GM12878 (cell line): ENCODE results near the gene ARMC10. TPM values are rescaled to one million over a fixed set of nuclear protein-coding genes. Genes with fewer than 3 reads are reported as not detected.
"Not testable (repeated sequence)": the region's sequence is repeated elsewhere in the genome, so short reads cannot be mapped to it uniquely, and the experiment has no call there.

Experiments
- ATAC-seq: fragments of 200-7000 bp; cut with Tn5 transposase; 3 replicates; pipeline ENCODE4 v1.9.1; 2020; ENCODE audit warnings: mild to moderate bottlenecking, moderate library complexity
- BruUV-seq: library from RNA; stranded (reverse); fragments of 400-500 nt; replicated peaks from 2 replicates; lab custom pipeline; 2021; lab: Mats Ljungman, UMichigan
- CTCF ChIA-PET: fragments of 300-600 bp; sonication (Branson Sonifier 250); formaldehyde crosslinking; extraction: SDS; loops from one replicate; lab custom pipeline; 2021; ENCODE audit warnings: inconsistent platforms; lab: Yijun Ruan, JAX
- POLR2A ChIA-PET: fragments of 350-600 bp; formaldehyde crosslinking; extraction: SDS; loops from one replicate; lab custom pipeline; 2021; ENCODE audit warnings: inconsistent platforms; lab: Charles Lee
- RAD21 ChIA-PET: fragments of 300-600 bp; sonication (Branson Sonifier 250); formaldehyde crosslinking; loops from one replicate; lab custom pipeline; 2023; ENCODE audit warnings: antibody characterized with exemption; ENCODE audit not compliant: unreplicated experiment; lab: Charles Lee
- SMC1A ChIA-PET: fragments of 300-600 bp; sonication (Branson Sonifier 250); formaldehyde crosslinking; loops from one replicate; lab custom pipeline; 2023; ENCODE audit not compliant: unreplicated experiment, uncharacterized antibody; lab: Charles Lee
- DNase-seq: peaks from one replicate; pipeline ENCODE4 v3.0.0-alpha.2; 2011; ENCODE audit warnings: low read depth, low spot score
- FAIRE-seq: peaks from 3 replicates; lab custom pipeline; 2011; peaks lifted over from hg19 to GRCh38; lab: Jason Lieb, UNC
- H2AFZ ChIP-seq: 2 replicates; pipeline ENCODE4 v1.6.0; 2011; ENCODE audit warnings: low read depth, low read length, control low read depth; ENCODE audit not compliant: control insufficient read depth
- H3K27ac ChIP-seq: 2 replicates; pipeline ENCODE4 v1.5.1; 2011; ENCODE audit warnings: control low read depth; ENCODE audit not compliant: control insufficient read depth, insufficient read depth
- H3K27me3 ChIP-seq, 2 experiments: replicated peaks in 1 of 2; 2 replicates each; pipeline versions ENCODE4 v1.6.0 to v1.6.1; 2011; ENCODE audit warnings: low read length in 1 of 2; ENCODE audit not compliant: control insufficient read depth in 2 of 2, insufficient read depth in 2 of 2
- H3K36me3 ChIP-seq, 2 experiments: 2 replicates each; pipeline ENCODE4 v1.5.1; 2011; ENCODE audit warnings: low read length in 1 of 2; ENCODE audit not compliant: control insufficient read depth in 2 of 2, insufficient read depth in 2 of 2
- H3K4me1 ChIP-seq: 2 replicates; pipeline ENCODE4 v1.6.1; 2011; ENCODE audit warnings: mild to moderate bottlenecking, low read length, moderate library complexity, mixed read lengths; ENCODE audit not compliant: control insufficient read depth, insufficient read depth
- H3K4me2 ChIP-seq: 2 replicates; pipeline ENCODE4 v1.6.0; 2011; ENCODE audit warnings: control low read depth; ENCODE audit not compliant: control insufficient read depth, insufficient read depth
- H3K4me3 ChIP-seq: fragments of 200-600 bp; sonication (generic); 2 replicates; pipeline ENCODE4 v1.5.1; 2016
- H3K79me2 ChIP-seq: 2 replicates; pipeline ENCODE4 v1.6.0; 2011; ENCODE audit warnings: low read length; ENCODE audit not compliant: control insufficient read depth, insufficient read depth
- H3K9ac ChIP-seq: 2 replicates; pipeline ENCODE4 v1.8.0; 2011; ENCODE audit warnings: low read length, control low read depth, mixed read lengths; ENCODE audit not compliant: control insufficient read depth, insufficient read depth
- H3K9me3 ChIP-seq: replicated peaks from 3 replicates; pipeline ENCODE4 v1.5.1; 2011; ENCODE audit warnings: mild to moderate bottlenecking, low read length; ENCODE audit not compliant: control insufficient read depth, insufficient read depth
- H4K20me1 ChIP-seq: 2 replicates; pipeline ENCODE4 v1.6.0; 2011; ENCODE audit not compliant: control insufficient read depth, insufficient read depth
- NFIC ChIP-seq: IDR thresholded peaks from 2 replicates; pipeline ENCODE4 v1.6.1; 2012; ENCODE audit warnings: low read depth, mild to moderate bottlenecking, inconsistent platforms, low read length, moderate library complexity
- RFX5 ChIP-seq: IDR thresholded peaks from 2 replicates; pipeline ENCODE4 v1.6.1; 2011; ENCODE audit warnings: low read depth, low read length, improper control_type of control experiment
- ZNF274 ChIP-seq: IDR thresholded peaks from one replicate; pipeline ENCODE4 v1.8.0; 2011; ENCODE audit not compliant: insufficient read length, insufficient read depth
- WGBS: methylation state at CpG from one replicate; pipeline ENCODE4 v1.1.6; 2016; ENCODE audit warnings: low lambda C conversion rate; ENCODE audit not compliant: insufficient replicate concordance, insufficient coverage; ENCODE audit errors: missing lambda C conversion rate; 5-methylcytosine and 5-hydroxymethylcytosine counted together
- in situ Hi-C: fragments of 300-500 bp; cut with MboI; formaldehyde crosslinking; loops from 9 replicates; pipeline ENCODE4 v1.14.3; 2018; ENCODE audit warnings: mixed read lengths
- intact Hi-C: fragments of 100-400 bp; cut with micrococcal nuclease; formaldehyde crosslinking; loops from one replicate; pipeline ENCODE4 v1.14.2; 2022; ENCODE audit not compliant: unreplicated experiment
- polyA plus RNA-seq, 11 experiments: library from polyadenylated mRNA; depleted of rRNA in 4 of 11; unstranded in 6 of 11; stranded (reverse) in 5 of 11; fragments of >200 nt; fragmentation: Nextera tagmentation in 4 of 11; fragmentation: Illumina TruSeq in 1 of 11; extraction: Ambion mirVana in 4 of 11; extraction: Trizol in 1 of 11; gene quantifications; 1 replicate in 1 of 11; 2 replicates in 10 of 11; pipeline versions ENCODE4 v1.2.1 to v1.2.3, GENCODE V29; 2011 to 2016; ENCODE audit warnings: inconsistent platforms in 2 of 11, missing spikeins in 2 of 11, low read depth in 1 of 11
- total RNA-seq, 4 experiments: library from RNA; depleted of rRNA in 3 of 4; stranded (reverse); fragments of >200 nt in 3 of 4; fragmentation: Illumina TruSeq in 1 of 4; extraction: Trizol in 1 of 4; gene quantifications; 2 replicates each; pipeline versions ENCODE4 v1.2.1 to v1.2.3, GENCODE V29; 2013 to 2021
- TF ChIP-seq, protein P1 (sequence below): fragments of 450-650 bp; conservative IDR thresholded peaks from 2 replicates; pipeline ENCODE4 v1.6.1; 2017; ENCODE audit warnings: mild to moderate bottlenecking, moderate library complexity
- TF ChIP-seq, protein P2 (sequence below): fragments of 450-650 bp; IDR thresholded peaks from 2 replicates; pipeline ENCODE4 v1.6.1; 2017; ENCODE audit warnings: borderline replicate concordance

Gene ARMC10
- total and polyA plus RNA-seq, 10 of the 15 experiments (the other 5 are each of a cell fraction or from before 2014, with no cell fraction given) = 7.0 to 38.2 (median 24.1) TPM

DNA sequence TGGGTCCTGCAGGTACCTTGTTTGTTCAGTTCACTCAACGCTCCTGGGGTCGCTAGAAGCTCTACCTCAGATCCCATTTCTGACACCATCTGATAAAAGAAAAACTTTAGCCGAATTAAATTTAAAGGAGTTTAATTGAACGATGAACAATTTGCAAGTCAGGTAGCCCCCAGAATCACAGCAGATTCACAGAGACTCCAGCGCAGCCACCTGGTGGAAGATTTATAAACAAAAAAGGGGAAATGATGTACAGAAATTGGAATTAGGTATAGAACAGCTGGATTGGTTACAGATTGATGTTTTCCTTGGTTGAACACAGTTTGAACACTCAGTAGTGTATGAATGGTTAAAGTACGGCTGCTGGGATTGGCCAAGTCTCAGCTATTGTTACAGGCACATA lies 23.4 kb upstream of the ARMC10 start (continued):
- TF ChIP-seq, protein P1, sequence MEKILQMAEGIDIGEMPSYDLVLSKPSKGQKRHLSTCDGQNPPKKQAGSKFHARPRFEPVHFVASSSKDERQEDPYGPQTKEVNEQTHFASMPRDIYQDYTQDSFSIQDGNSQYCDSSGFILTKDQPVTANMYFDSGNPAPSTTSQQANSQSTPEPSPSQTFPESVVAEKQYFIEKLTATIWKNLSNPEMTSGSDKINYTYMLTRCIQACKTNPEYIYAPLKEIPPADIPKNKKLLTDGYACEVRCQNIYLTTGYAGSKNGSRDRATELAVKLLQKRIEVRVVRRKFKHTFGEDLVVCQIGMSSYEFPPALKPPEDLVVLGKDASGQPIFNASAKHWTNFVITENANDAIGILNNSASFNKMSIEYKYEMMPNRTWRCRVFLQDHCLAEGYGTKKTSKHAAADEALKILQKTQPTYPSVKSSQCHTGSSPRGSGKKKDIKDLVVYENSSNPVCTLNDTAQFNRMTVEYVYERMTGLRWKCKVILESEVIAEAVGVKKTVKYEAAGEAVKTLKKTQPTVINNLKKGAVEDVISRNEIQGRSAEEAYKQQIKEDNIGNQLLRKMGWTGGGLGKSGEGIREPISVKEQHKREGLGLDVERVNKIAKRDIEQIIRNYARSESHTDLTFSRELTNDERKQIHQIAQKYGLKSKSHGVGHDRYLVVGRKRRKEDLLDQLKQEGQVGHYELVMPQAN = no peak
- TF ChIP-seq NFIC = no peak
- TF ChIP-seq ZNF274 = no peak

DNA sequence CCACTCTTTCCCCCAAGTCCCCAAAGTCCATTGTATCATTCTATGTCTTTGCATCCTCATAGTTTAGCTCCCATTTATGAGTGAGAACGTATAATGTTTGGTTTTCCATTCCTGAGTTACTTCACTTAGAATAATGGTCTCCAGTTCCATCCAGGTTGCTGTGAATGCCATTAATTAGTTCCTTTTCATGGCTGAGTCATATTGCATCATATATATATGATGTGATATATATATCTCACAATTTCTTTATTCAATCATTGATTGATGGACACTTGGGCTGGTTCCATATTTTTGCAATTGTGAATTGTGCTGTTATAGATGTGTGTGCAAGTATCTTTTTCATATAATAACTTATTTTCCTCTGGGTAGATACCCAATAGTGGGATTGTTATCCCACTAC lies 18.9 kb upstream of the ARMC10 start:
- WGBS = 25% methylated on average over 1 of the region's 1 CpG
- in situ Hi-C loops, ATAC-seq, H3K4me2 ChIP-seq, SMC1A ChIA-PET, H3K27ac ChIP-seq, H3K4me1 ChIP-seq, H3K9me3 ChIP-seq, H2AFZ ChIP-seq, RAD21 ChIA-PET, DNase-seq, intact Hi-C loops, H4K20me1 ChIP-seq, H3K4me3 ChIP-seq, BruUV-seq, H3K79me2 ChIP-seq, H3K36me3 ChIP-seq, FAIRE-seq, CTCF ChIA-PET, H3K27me3 ChIP-seq, POLR2A ChIA-PET, H3K9ac ChIP-seq: not testable (repeated sequence)

DNA sequence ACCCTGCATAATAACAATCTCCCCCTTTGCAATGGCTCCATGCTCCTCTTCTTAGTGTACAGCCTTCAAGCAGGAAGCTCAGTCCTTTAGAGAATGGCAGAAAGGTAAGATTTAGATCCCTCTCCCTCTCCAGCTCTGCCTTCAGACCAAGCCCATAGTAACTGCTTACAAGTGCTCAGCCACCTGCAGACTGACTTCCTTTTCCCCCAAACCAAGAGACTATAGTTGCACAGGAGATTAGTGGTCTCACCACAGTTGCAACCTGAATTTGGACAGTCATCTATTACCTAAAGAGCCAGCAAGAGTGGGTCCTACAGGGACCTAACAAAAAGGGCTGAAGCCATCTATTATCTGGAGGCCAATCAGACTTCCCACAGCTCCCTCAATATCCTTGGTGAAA lies 16.8 kb upstream of the ARMC10 start:
- TF ChIP-seq, protein P2, sequence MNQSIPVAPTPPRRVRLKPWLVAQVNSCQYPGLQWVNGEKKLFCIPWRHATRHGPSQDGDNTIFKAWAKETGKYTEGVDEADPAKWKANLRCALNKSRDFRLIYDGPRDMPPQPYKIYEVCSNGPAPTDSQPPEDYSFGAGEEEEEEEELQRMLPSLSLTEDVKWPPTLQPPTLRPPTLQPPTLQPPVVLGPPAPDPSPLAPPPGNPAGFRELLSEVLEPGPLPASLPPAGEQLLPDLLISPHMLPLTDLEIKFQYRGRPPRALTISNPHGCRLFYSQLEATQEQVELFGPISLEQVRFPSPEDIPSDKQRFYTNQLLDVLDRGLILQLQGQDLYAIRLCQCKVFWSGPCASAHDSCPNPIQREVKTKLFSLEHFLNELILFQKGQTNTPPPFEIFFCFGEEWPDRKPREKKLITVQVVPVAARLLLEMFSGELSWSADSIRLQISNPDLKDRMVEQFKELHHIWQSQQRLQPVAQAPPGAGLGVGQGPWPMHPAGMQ = no peak
- TF ChIP-seq RFX5 = peak; percentile 39; the same call in 1 of the 2 replicates
- Histone ChIP-seq H3K79me2 (no peaks in the 10 kb centered on the region), H3K9ac (no peak overlapping the region), H4K20me1 (no peaks in the 10 kb centered on the region), H3K4me1 (no peaks in the 10 kb centered on the region), H3K9me3 (no peaks in the 10 kb centered on the region), H2AFZ (no peak overlapping the region), H3K4me2 (no peak overlapping the region), H3K4me3 (no peak overlapping the region), H3K36me3 (no peaks in the 10 kb centered on the region), H3K27me3 (no peaks in the 10 kb centered on the region; a peak in 1 of 4 replicates), H3K27ac (no peak overlapping the region)
- SMC1A ChIA-PET = interaction anchor here (0.7 to 0.8 kb wide), 2 partner anchors 7 to 300 kb away, joined by 3 to 4 read pairs; no protein-coding TSS in a partner anchor
- no TSS peak for BruUV-seq
- POLR2A ChIA-PET = interaction anchor here (0.6 kb wide), 1 partner anchor 300 kb away, joined by 3 read pairs; no protein-coding TSS in a partner anchor
- ATAC-seq = no peak
- RAD21 ChIA-PET = interaction anchor here (1.3 to 2.1 kb wide), 2 partner anchors 298 to 300 kb away, joined by 3 to 8 read pairs; no protein-coding TSS in a partner anchor
- CTCF ChIA-PET = interaction anchor here (1.6 to 1.9 kb wide), 2 partner anchors 10 to 17 kb away, joined by 6 read pairs; partner anchors contain the start of gene ARMC10
- FAIRE-seq = no peak
- no peak for DNase-seq
- in situ Hi-C loops = no loop called here
- intact Hi-C loops = no loop called here
